Dendritic cell treated with granulocyte-macrophage colony-stimulating factor and Interleukin-4, amounts not matched to agents 40 ng/mL and 50 ng/mL, for 4 days (primary cell): ENCODE data around the gene ERN1.

Source experiments
- H3K27ac Mint-ChIP-seq: one replicate; pipeline ENCODE4 v1.8.0; 2022; ENCODE audit warnings: mild to moderate bottlenecking, mixed read lengths
- H3K27me3 Mint-ChIP-seq: one replicate; pipeline ENCODE4 v1.8.0; 2022; ENCODE audit warnings: mild to moderate bottlenecking, mixed read lengths
- H3K36me3 Mint-ChIP-seq: one replicate; pipeline ENCODE4 v1.8.0; 2022; ENCODE audit warnings: low read depth, mixed read lengths
- H3K4me1 Mint-ChIP-seq: one replicate; pipeline ENCODE4 v1.8.0; 2022; ENCODE audit warnings: low read depth, mixed read lengths
- H3K4me3 Mint-ChIP-seq: one replicate; pipeline ENCODE4 v1.8.0; 2022; ENCODE audit warnings: mild to moderate bottlenecking, moderate library complexity, mixed read lengths
- H3K9me3 Mint-ChIP-seq: one replicate; pipeline ENCODE4 v1.8.0; 2022; ENCODE audit warnings: mixed read lengths
- intact Hi-C: fragments of 100-400 bp; cut with micrococcal nuclease; formaldehyde crosslinking; loops from one replicate; pipeline ENCODE4 v1.15.0; 2022

Gene ERN1

GRCh38 chr17:64103391-64104364, 26.3 kb downstream of the ERN1 start:
- Mint-ChIP-seq H3K27me3 (peaks cover 1% of the 10 kb centered on the region), H3K36me3 (no peaks in the 10 kb centered on the region), H3K27ac (no peak overlapping the region), H3K9me3 (no peaks in the 10 kb centered on the region), H3K4me3 (no peak overlapping the region), H3K4me1 (peaks cover 27% of the 10 kb centered on the region)
- intact Hi-C loops: no loop called here

DNA sequence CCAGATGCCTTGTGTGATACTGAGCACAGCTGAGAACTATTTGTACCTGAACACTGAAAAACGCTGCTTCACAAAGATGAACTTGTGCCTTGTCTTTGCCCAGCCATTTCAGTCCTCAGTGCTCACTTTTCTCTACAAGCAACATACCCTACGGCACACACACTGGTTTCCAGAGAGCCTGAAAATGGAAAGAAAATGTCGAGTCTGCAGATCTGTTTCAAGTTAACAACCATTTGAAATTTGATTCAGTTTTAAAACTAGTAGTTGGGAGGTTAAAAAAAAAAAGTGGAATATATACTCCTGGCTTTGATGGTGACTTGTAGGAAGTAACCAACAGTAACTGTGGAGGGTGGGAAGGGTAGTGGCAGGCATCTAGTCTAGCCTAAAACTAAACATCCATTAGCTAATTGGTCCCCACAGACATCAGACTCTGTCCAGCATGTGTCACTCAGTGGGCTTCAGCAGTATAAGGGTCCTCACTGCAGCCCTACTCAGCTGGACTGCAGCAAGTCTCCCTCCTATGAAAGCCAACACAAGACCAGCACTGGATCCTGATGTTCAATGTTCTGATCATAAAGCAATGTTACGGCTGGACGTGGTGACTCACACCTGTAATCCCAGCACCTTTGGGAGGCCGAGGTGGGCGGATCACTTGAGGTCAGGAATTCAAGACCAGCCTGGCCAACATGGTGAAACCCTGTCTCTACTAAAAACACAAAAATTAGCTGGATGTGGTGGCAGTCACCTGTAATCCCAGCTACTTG, 27.1 kb downstream of the ERN1 start:
- H3K27ac Mint-ChIP-seq: no peak overlapping the region
- no peaks in the 10 kb centered on the region for H3K9me3 Mint-ChIP-seq
- H3K27me3 Mint-ChIP-seq: peaks cover 1% of the 10 kb centered on the region
- no peak overlapping the region for H3K4me3 Mint-ChIP-seq
- H3K4me1 Mint-ChIP-seq: peaks cover 27% of the 10 kb centered on the region
- H3K36me3 Mint-ChIP-seq: peaks cover 5% of the 10 kb centered on the region
- intact Hi-C loops: no loop called here

- peaks cover 34% of the 10 kb centered on the region for H3K36me3 Mint-ChIP-seq
- H3K27me3 Mint-ChIP-seq: no peaks in the 10 kb centered on the region
- intact Hi-C loops: no loop called here
- H3K9me3 Mint-ChIP-seq: no peaks in the 10 kb centered on the region
- H3K27ac Mint-ChIP-seq: no peak overlapping the region
- peaks cover 26% of the 10 kb centered on the region for H3K4me1 Mint-ChIP-seq
- H3K4me3 Mint-ChIP-seq: no peak overlapping the region
These were observed 30.4 kb downstream of the ERN1 start for GRCh38 chr17:64099543-64099942.

DNA sequence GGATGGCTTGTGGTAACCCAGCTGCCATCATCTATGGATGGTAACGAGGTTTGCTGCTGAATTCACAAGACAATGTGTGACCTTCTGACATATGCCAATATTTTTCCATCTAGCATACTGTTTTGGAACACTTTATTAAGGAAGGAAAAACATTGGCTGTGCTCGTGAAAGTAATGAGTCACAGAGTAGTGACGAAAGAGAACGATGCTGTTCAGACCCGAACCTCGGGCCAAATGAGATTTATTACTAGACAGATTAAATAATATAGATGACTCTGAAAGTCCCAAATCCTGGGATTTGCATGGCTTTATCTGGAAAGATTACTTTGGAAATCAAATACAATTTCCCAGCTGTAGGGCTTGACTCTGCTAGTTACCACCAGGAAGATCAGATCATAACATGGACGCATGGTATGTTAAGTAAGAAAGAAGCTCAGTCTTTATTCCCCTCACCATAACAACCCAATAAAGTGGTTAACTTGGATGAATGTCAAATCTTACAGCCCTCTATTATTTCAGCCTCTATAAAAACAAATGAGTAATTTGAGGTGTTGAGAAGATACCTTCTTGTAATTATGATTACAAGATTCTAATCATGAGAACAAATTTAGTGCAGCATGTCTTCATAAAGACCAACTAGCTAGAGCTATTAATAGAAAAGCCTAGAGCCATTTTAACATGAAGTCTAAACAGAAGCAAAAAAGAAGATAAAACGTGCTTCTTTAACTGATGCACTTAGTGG, 32.6 kb downstream of the ERN1 start:
- no peaks in the 10 kb centered on the region for H3K27me3 Mint-ChIP-seq
- H3K36me3 Mint-ChIP-seq: peaks cover 49% of the 10 kb centered on the region
- peaks cover 22% of the 10 kb centered on the region for H3K4me1 Mint-ChIP-seq
- H3K27ac Mint-ChIP-seq: no peak overlapping the region
- H3K9me3 Mint-ChIP-seq: no peaks in the 10 kb centered on the region
- H3K4me3 Mint-ChIP-seq: no peak overlapping the region
- intact Hi-C loops: no loop called here

GRCh38 chr17:64096037-64096436, 33.9 kb downstream of the ERN1 start:
- Mint-ChIP-seq H3K27me3 (no peaks in the 10 kb centered on the region), H3K9me3 (no peaks in the 10 kb centered on the region), H3K27ac (no peak overlapping the region), H3K4me1 (peaks cover 36% of the 10 kb centered on the region), H3K36me3 (peaks cover 60% of the 10 kb centered on the region), H3K4me3 (no peak overlapping the region)
- intact Hi-C loops: no loop called here

DNA sequence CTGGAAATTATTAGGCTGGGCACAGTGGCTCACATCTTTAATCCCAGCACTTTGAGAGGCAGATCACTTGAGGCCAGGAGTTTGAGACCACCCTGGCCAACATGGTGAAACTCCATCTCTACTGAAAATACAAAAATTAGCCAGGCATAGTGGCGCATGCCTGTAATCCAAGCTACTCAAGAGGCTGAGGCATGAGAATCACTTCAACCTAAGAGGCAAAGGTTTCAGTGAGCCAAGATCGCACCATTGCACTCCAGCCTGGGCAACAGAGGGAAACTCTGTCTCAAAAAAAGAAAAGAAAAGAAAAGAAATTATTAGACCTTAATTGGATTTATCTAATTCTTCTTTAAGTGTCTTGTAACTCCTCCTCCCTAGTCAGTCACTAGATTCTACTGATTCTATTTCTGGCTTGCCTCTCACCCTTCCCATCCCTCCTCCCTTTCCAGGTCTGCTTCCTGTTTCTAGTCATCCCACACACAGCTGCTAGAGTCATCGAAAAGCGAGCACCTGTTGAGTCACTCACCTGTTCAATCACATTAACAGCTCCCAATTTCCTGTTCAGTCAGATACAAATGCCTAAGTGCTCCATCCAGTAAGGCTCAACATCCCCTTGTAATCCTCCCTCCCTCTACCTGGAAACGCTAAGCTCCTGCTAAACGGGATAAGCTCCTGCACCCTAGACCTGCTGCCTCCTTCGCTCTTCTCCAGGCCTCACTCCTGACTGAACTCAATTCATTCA, 34.6 kb downstream of the ERN1 start:
- Mint-ChIP-seq H3K27me3 (no peaks in the 10 kb centered on the region), H3K36me3 (peaks cover 61% of the 10 kb centered on the region), H3K4me1 (peaks cover 39% of the 10 kb centered on the region), H3K27ac (no peak overlapping the region), H3K4me3 (no peak overlapping the region), H3K9me3 (no peaks in the 10 kb centered on the region)
- intact Hi-C loops: no loop called here

- H3K27ac Mint-ChIP-seq: no peak overlapping the region
- H3K27me3 Mint-ChIP-seq: no peaks in the 10 kb centered on the region
- H3K36me3 Mint-ChIP-seq: peaks cover 61% of the 10 kb centered on the region
- intact Hi-C loops: loop anchor here (5.0 kb wide), 1 partner anchor 33 kb away; no protein-coding TSS in a partner anchor
- H3K9me3 Mint-ChIP-seq: no peaks in the 10 kb centered on the region
- H3K4me1 Mint-ChIP-seq: peaks cover 39% of the 10 kb centered on the region
- no peak overlapping the region for H3K4me3 Mint-ChIP-seq
These were observed 35.5 kb downstream of the ERN1 start for GRCh38 chr17:64094412-64094811.

- H3K4me3 Mint-ChIP-seq: no peak overlapping the region
- no peaks in the 10 kb centered on the region for H3K27me3 Mint-ChIP-seq
- no peak overlapping the region for H3K27ac Mint-ChIP-seq
- H3K36me3 Mint-ChIP-seq: peaks cover 58% of the 10 kb centered on the region
- H3K9me3 Mint-ChIP-seq: no peaks in the 10 kb centered on the region
- intact Hi-C loops: loop anchor here (5.0 kb wide), 1 partner anchor 34 kb away; no protein-coding TSS in a partner anchor
- H3K4me1 Mint-ChIP-seq: peaks cover 42% of the 10 kb centered on the region
These were observed 36.9 kb downstream of the ERN1 start for GRCh38 chr17:64092952-64093451.

DNA sequence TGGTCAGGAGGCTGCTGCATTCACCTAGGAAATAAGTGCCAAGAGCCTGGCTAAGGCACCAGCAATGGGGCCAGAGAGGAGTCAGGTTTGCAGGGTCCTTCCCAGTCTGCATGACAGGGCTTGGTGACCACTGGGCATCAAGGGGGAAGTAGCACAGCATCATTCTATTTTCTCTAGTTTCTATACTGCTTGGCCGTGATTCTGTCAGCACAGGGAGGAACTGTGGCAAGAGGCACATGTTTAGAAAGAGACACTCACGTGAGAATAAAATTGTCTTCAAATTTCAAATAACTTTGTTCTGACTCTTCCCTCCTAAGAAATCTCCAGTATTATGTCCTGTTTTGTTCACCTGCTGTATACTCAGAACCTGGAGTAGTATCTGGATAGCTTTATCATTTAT, 37.8 kb downstream of the ERN1 start:
- no peak overlapping the region for H3K4me3 Mint-ChIP-seq
- peaks cover 52% of the 10 kb centered on the region for H3K36me3 Mint-ChIP-seq
- H3K27me3 Mint-ChIP-seq: no peaks in the 10 kb centered on the region
- intact Hi-C loops: loop anchor here (5.0 kb wide), 1 partner anchor 35 kb away; no protein-coding TSS in a partner anchor
- H3K9me3 Mint-ChIP-seq: no peaks in the 10 kb centered on the region
- H3K27ac Mint-ChIP-seq: peak overlapping the region; percentile 60
- H3K4me1 Mint-ChIP-seq: peaks cover 47% of the 10 kb centered on the region

DNA sequence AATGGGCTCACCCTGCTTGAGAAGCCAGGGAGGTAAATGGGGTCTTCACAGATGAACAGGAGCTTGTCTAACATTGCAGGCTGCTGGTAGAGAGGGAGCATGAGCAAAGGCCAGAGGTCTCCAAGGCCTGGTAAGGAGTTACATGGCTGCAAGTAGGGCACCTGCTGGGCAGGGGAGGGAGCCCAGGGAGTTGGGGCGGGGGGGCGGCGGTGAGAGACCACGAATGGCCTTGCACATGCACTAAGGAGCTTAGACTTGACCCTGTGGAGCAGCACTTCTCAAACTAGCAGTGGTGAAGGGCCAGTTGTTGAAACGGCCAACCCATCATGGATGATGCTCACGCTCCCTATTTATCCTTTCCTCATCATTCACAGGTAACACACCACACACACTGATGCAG, 38.4 kb downstream of the ERN1 start:
- Mint-ChIP-seq H3K36me3 (peaks cover 50% of the 10 kb centered on the region), H3K27ac (peak overlapping the region; percentile 60), H3K9me3 (no peaks in the 10 kb centered on the region), H3K4me1 (peaks cover 49% of the 10 kb centered on the region), H3K27me3 (no peaks in the 10 kb centered on the region), H3K4me3 (no peak overlapping the region)
- intact Hi-C loops: loop anchor here (5.0 kb wide), 1 partner anchor 36 kb away; no protein-coding TSS in a partner anchor

- intact Hi-C loops: loop anchor here (5.0 kb wide), 1 partner anchor 36 kb away; no protein-coding TSS in a partner anchor
- Mint-ChIP-seq H3K4me1 (peaks cover 49% of the 10 kb centered on the region), H3K9me3 (no peaks in the 10 kb centered on the region), H3K4me3 (no peak overlapping the region), H3K27ac (peak overlapping the region; percentile 60), H3K27me3 (no peaks in the 10 kb centered on the region), H3K36me3 (peaks cover 47% of the 10 kb centered on the region)
These were observed 38.8 kb downstream of the ERN1 start for GRCh38 chr17:64091116-64091515.

- Mint-ChIP-seq H3K4me3 (no peak overlapping the region), H3K9me3 (no peaks in the 10 kb centered on the region), H3K27ac (no peak overlapping the region), H3K36me3 (peaks cover 37% of the 10 kb centered on the region), H3K4me1 (peaks cover 41% of the 10 kb centered on the region), H3K27me3 (no peaks in the 10 kb centered on the region)
- intact Hi-C loops: loop anchor here (5.0 kb wide), 1 partner anchor 37 kb away; no protein-coding TSS in a partner anchor
These were observed 39.8 kb downstream of the ERN1 start for GRCh38 chr17:64090144-64090543.
